ENCODE data around the gene SLC25A22. TPM values are rescaled to one million over a fixed set of nuclear protein-coding genes. Genes with fewer than 3 reads are reported as not detected.
A peak's percentile ranks its signal among the peaks of the same experiment; 100 is the strongest.

The SLC25A22 gene
- total and polyA plus RNA-seq, 3 experiments from 2014 or later, result 14.1 to 77.0 (median 73.6) TPM

GRCh38 chr11:748007-748359 is 50.1 kb downstream of the SLC25A22 start:
- H3K4me3 ChIP-seq (ENCODE audit: low read length), result peak overlapping the region; percentile 69
- POLR2A ChIA-PET, result interaction anchor here (1.2 to 2.0 kb wide), 3 partner anchors 22 to 49 kb away, joined by 4 to 7 read pairs (median 5); no protein-coding TSS in a partner anchor

GRCh38 chr11:747158-748006 is 50.7 kb downstream of the SLC25A22 start, which contains the start of gene TALDO1:
TALDO1 (plus strand) TSS chr11:747464; CDS start chr11:747482, 18 bp downstream.
- H3K4me3 ChIP-seq (ENCODE audit: low read length), result peak within 1 kb of the TSS; percentile 69
- POLR2A ChIA-PET, result interaction anchor here (1.2 to 2.0 kb wide), 3 partner anchors 21 to 50 kb away, joined by 4 to 7 read pairs (median 5); no protein-coding TSS in a partner anchor
- CTCF ChIA-PET, result interaction anchor here (1.3 to 2.7 kb wide), 8 partner anchors 9 to 228 kb away, joined by 4 to 9 read pairs (median 6); partner anchors contain the start of genes DEAF1 and TMEM80
- Mint-ChIP-seq H3K27ac (peak within 1 kb of the TSS; percentile 42 to 84 (median 66)), H3K4me1 (peaks cover 16 to 26% (median 24%) of the 10 kb centered on the region in 3 donors), H3K9me3 (no peaks in the 10 kb centered on the region), H3K4me3 (peak within 1 kb of the TSS; percentile 84 to 92 (median 85)), H3K27me3 (no peaks in the 10 kb centered on the region), H3K36me3 (peaks cover 0 to 4% (median 0%) of the 10 kb centered on the region in 3 donors)
- H3K27ac ChIP-seq (ENCODE audit: low read depth, low read length), result peak within 1 kb of the TSS; percentile 93
- H3K4me1 ChIP-seq (ENCODE audit: insufficient read depth, low read length), result peaks cover 13% of the 10 kb centered on the region
- DNase-seq, result peak; percentile 69 to 82 (median 74)
- H3K27me3 ChIP-seq (ENCODE audit: insufficient read depth, low read length, poor library complexity, severe bottlenecking), result no peaks in the 10 kb centered on the region
- no peaks in the 10 kb centered on the region for H3K36me3 ChIP-seq (ENCODE audit: insufficient read depth, low read length)
- no peaks in the 10 kb centered on the region for H3K9me3 ChIP-seq (ENCODE audit: low read length)

More at GRCh38 chr11:748007-748359, 50.1 kb downstream of the SLC25A22 start:
- Mint-ChIP-seq H3K27me3 (no peaks in the 10 kb centered on the region), H3K9me3 (no peaks in the 10 kb centered on the region), H3K4me3 (peak overlapping the region; percentile 76 to 90 (median 84)), H3K4me1 (peaks cover 19 to 30% (median 24%) of the 10 kb centered on the region in 3 donors), H3K36me3 (peaks cover 0 to 9% (median 0%) of the 10 kb centered on the region in 3 donors), H3K27ac (peak overlapping the region in 6 of 8 donors; percentile 42 to 72 (median 59))
- Histone ChIP-seq H3K9me3 (ENCODE audit: low read length) (no peaks in the 10 kb centered on the region), H3K27ac (ENCODE audit: low read depth, low read length) (peak overlapping the region; percentile 93), H3K4me1 (ENCODE audit: insufficient read depth, low read length) (peaks cover 13% of the 10 kb centered on the region), H3K27me3 (ENCODE audit: insufficient read depth, low read length, poor library complexity, severe bottlenecking) (no peaks in the 10 kb centered on the region), H3K36me3 (ENCODE audit: insufficient read depth, low read length) (no peaks in the 10 kb centered on the region)
- CTCF ChIA-PET, result interaction anchor here (1.3 to 2.7 kb wide), 8 partner anchors 10 to 229 kb away, joined by 4 to 9 read pairs (median 6); no protein-coding TSS in a partner anchor
- no peak for DNase-seq

- POLR2A ChIA-PET, result interaction anchor here (1.2 to 2.0 kb wide), 3 partner anchors 10 to 30 kb away, joined by 3 to 7 read pairs (median 5); no protein-coding TSS in a partner anchor
- DNase-seq, result peak in 1 of 5 donors; percentile 66
- H3K4me3 Mint-ChIP-seq, result peak overlapping the region; percentile 84 to 92 (median 85)
- Histone ChIP-seq H3K27ac (ENCODE audit: low read depth, low read length) (peak overlapping the region; percentile 93), H3K4me1 (ENCODE audit: insufficient read depth, low read length) (peaks cover 13% of the 10 kb centered on the region), H3K9me3 (ENCODE audit: low read length) (no peaks in the 10 kb centered on the region), H3K27me3 (ENCODE audit: insufficient read depth, low read length, poor library complexity, severe bottlenecking) (no peaks in the 10 kb centered on the region), H3K4me3 (ENCODE audit: low read length) (peak overlapping the region; percentile 60), H3K36me3 (ENCODE audit: insufficient read depth, low read length) (no peaks in the 10 kb centered on the region)
- peaks cover 16 to 24% (median 24%) of the 10 kb centered on the region in 3 donors for H3K4me1 Mint-ChIP-seq
- no peaks in the 10 kb centered on the region for H3K36me3 Mint-ChIP-seq
- CTCF ChIA-PET, result interaction anchor here (0.6 to 2.7 kb wide), 6 partner anchors 8 to 111 kb away, joined by 4 to 9 read pairs (median 6); partner anchors contain the start of genes DEAF1 and TMEM80
- peak overlapping the region in 7 of 8 donors; percentile 14 to 84 (median 64) for H3K27ac Mint-ChIP-seq
- no peaks in the 10 kb centered on the region for H3K9me3 Mint-ChIP-seq
- no peaks in the 10 kb centered on the region for H3K27me3 Mint-ChIP-seq
Observed at GRCh38 chr11:746289-747157, 51.6 kb downstream of the SLC25A22 start.

GRCh38 chr11:745428-745827 is 52.7 kb downstream of the SLC25A22 start:
- no peaks in the 10 kb centered on the region for H3K36me3 ChIP-seq (ENCODE audit: insufficient read depth, low read length)
- ChIA-PET POLR2A (interaction anchor here (1.2 kb wide), 1 partner anchor 11 kb away, joined by 3 read pairs; no protein-coding TSS in a partner anchor), CTCF (no interaction called here)
- no peak for DNase-seq
- peaks cover 13% of the 10 kb centered on the region for H3K4me1 ChIP-seq (ENCODE audit: insufficient read depth, low read length)
- H3K4me3 Mint-ChIP-seq, result peak overlapping the region in 6 of 7 donors; percentile 13 to 75 (median 28)
- no peak overlapping the region for H3K4me3 ChIP-seq (ENCODE audit: low read length)
- no peaks in the 10 kb centered on the region for H3K27me3 ChIP-seq (ENCODE audit: insufficient read depth, low read length, poor library complexity, severe bottlenecking)
- no peaks in the 10 kb centered on the region for H3K9me3 Mint-ChIP-seq
- H3K4me1 Mint-ChIP-seq, result peaks cover 16 to 24% (median 24%) of the 10 kb centered on the region in 3 donors
- no peaks in the 10 kb centered on the region for H3K27me3 Mint-ChIP-seq
- no peaks in the 10 kb centered on the region for H3K9me3 ChIP-seq (ENCODE audit: low read length)
- H3K27ac ChIP-seq (ENCODE audit: low read depth, low read length), result no peak overlapping the region
- no peak overlapping the region for H3K27ac Mint-ChIP-seq
- no peaks in the 10 kb centered on the region for H3K36me3 Mint-ChIP-seq

- no peak for DNase-seq
- Mint-ChIP-seq H3K36me3 (no peaks in the 10 kb centered on the region), H3K27me3 (peaks cover 2 to 6% of the 10 kb centered on the region in 2 donors), H3K9me3 (no peaks in the 10 kb centered on the region), H3K27ac (no peak overlapping the region), H3K4me1 (peaks cover 7 to 9% (median 9%) of the 10 kb centered on the region in 3 donors), H3K4me3 (no peak overlapping the region)
- ChIA-PET CTCF (no interaction called here), POLR2A (interaction anchor here (0.8 kb wide), 1 partner anchor 186 kb away, joined by 4 read pairs; no protein-coding TSS in a partner anchor)
- Histone ChIP-seq H3K36me3 (ENCODE audit: insufficient read depth, low read length) (no peaks in the 10 kb centered on the region), H3K27me3 (ENCODE audit: insufficient read depth, low read length, poor library complexity, severe bottlenecking) (no peaks in the 10 kb centered on the region), H3K27ac (ENCODE audit: low read depth, low read length) (no peak overlapping the region), H3K4me3 (ENCODE audit: low read length) (no peak overlapping the region), H3K9me3 (ENCODE audit: low read length) (no peaks in the 10 kb centered on the region), H3K4me1 (ENCODE audit: insufficient read depth, low read length) (peaks cover 5% of the 10 kb centered on the region)
Observed at GRCh38 chr11:742571-743201, 55.4 kb downstream of the SLC25A22 start.

GRCh38 chr11:742156-742546 is 55.9 kb downstream of the SLC25A22 start:
- H3K36me3 ChIP-seq (ENCODE audit: insufficient read depth, low read length), result no peaks in the 10 kb centered on the region
- no peak overlapping the region for H3K27ac ChIP-seq (ENCODE audit: low read depth, low read length)
- DNase-seq, result no peak
- no peaks in the 10 kb centered on the region for H3K9me3 ChIP-seq (ENCODE audit: low read length)
- H3K4me3 Mint-ChIP-seq, result no peak overlapping the region
- peaks cover 12 to 15% (median 15%) of the 10 kb centered on the region in 3 donors for H3K4me1 Mint-ChIP-seq
- no peaks in the 10 kb centered on the region for H3K27me3 ChIP-seq (ENCODE audit: insufficient read depth, low read length, poor library complexity, severe bottlenecking)
- peaks cover 10% of the 10 kb centered on the region for H3K4me1 ChIP-seq (ENCODE audit: insufficient read depth, low read length)
- POLR2A ChIA-PET, result interaction anchor here (0.8 kb wide), 1 partner anchor 63 kb away, joined by 4 read pairs; the partner anchor contains the start of gene PIDD1
- H3K4me3 ChIP-seq (ENCODE audit: low read length), result no peak overlapping the region
- peaks cover 2 to 6% of the 10 kb centered on the region in 2 donors for H3K27me3 Mint-ChIP-seq
- CTCF ChIA-PET, result no interaction called here
- H3K36me3 Mint-ChIP-seq, result no peaks in the 10 kb centered on the region
- H3K27ac Mint-ChIP-seq, result no peak overlapping the region
- no peaks in the 10 kb centered on the region for H3K9me3 Mint-ChIP-seq

Data from CD8-positive, alpha-beta memory T cell (primary cell).